HCT116 (cell line): Measurements from ENCODE around the gene C11orf42. TPM values are rescaled to one million over a fixed set of nuclear protein-coding genes. Genes with fewer than 3 reads are reported as not detected.

ENCODE experiments used
- ATAC-seq: fragments of 200-7000 bp; cut with Tn5 transposase; 2 replicates; pipeline ENCODE4 v1.9.1; 2020; ENCODE audit warnings: mild to moderate bottlenecking, moderate library complexity
- BruUV-seq: library from RNA; stranded (reverse); fragments of 400-500 nt; replicated peaks from 2 replicates; lab custom pipeline; 2021; lab: Mats Ljungman, UMichigan
- CTCF ChIA-PET: fragments of 300-600 bp; sonication (Branson Sonifier 250); formaldehyde crosslinking; loops from one replicate; lab custom pipeline; 2021; ENCODE audit warnings: antibody characterized with exemption; lab: Charles Lee
- POLR2A ChIA-PET: fragments of 300-600, 350-600 bp; sonication (Branson Sonifier 250); formaldehyde crosslinking; loops from one replicate; lab custom pipeline; 2021; ENCODE audit warnings: antibody characterized with exemption; lab: Charles Lee
- RAD21 ChIA-PET, 2 experiments: fragments of 300-600 bp; sonication (Branson Sonifier 250); formaldehyde crosslinking; loops; one replicate each; lab custom pipeline; 2023; ENCODE audit warnings: low total read pairs in 2 of 2; ENCODE audit not compliant: uncharacterized antibody in 2 of 2, unreplicated experiment in 2 of 2, low non-redundant PET in 1 of 2; lab: Charles Lee
- DNase-seq: peaks from one replicate; pipeline ENCODE4 v3.0.0-alpha.2; 2010; ENCODE audit warnings: low read depth, low spot score
- H2AFZ ChIP-seq: fragments of 200-600 bp; shearing (Covaris generic), sonication (generic); 2 replicates; pipeline ENCODE4 v1.6.1; 2017; ENCODE audit warnings: low read depth, mixed run types, mixed read lengths, antibody characterized with exemption, low read length; ENCODE audit not compliant: poor library complexity, severe bottlenecking
- H3K27ac ChIP-seq: 2 replicates; pipeline ENCODE4 v1.5.1; 2012; ENCODE audit warnings: low read depth, low read length
- H3K27me3 ChIP-seq: fragments of 200-600 bp; sonication (generic); 2 replicates; pipeline ENCODE4 v1.6.1; 2016; ENCODE audit warnings: mixed run types, low read length, mixed read lengths; ENCODE audit not compliant: insufficient read depth
- H3K36me3 ChIP-seq, 2 experiments: fragments of 200-500 bp in 1 of 2; fragments of 200-600 bp in 1 of 2; sonication (Bioruptor generic) in 1 of 2; sonication (generic) in 1 of 2; 2 replicates each; pipeline versions ENCODE4 v1.5.1 to v1.6.1; 2014 to 2016; ENCODE audit warnings: low read length in 2 of 2, inconsistent platforms in 1 of 2, mixed read lengths in 1 of 2, mixed run types in 1 of 2; ENCODE audit not compliant: insufficient read depth in 2 of 2, control insufficient read depth in 1 of 2
- H3K4me1 ChIP-seq, 2 experiments: fragments of 200-600 bp in 1 of 2; sonication (generic) in 1 of 2; 2 replicates each; pipeline versions ENCODE4 v1.5.1 to v1.6.1; 2012 to 2017; ENCODE audit warnings: low read length in 2 of 2, inconsistent platforms in 1 of 2, mild to moderate bottlenecking in 1 of 2, mixed read lengths in 1 of 2, mixed run types in 1 of 2, moderate library complexity in 1 of 2; ENCODE audit not compliant: insufficient read depth in 2 of 2, control insufficient read depth in 1 of 2
- H3K4me2 ChIP-seq: fragments of 200-600 bp; sonication (generic); 2 replicates; pipeline ENCODE4 v1.6.1; 2017; ENCODE audit warnings: mixed run types, low read length, mixed read lengths
- H3K4me3 ChIP-seq, 2 experiments: fragments of 200-600 bp in 1 of 2; sonication (generic) in 1 of 2; replicated peaks in 1 of 2; 2 replicates each; pipeline ENCODE4 v1.5.1; 2011 to 2016; ENCODE audit warnings: low read length in 2 of 2, control low read depth in 1 of 2, low read depth in 1 of 2, mild to moderate bottlenecking in 1 of 2, mixed read lengths in 1 of 2, mixed run types in 1 of 2
- H3K79me2 ChIP-seq: fragments of 200-600 bp; sonication (generic); 2 replicates; pipeline ENCODE4 v1.6.1; 2017; ENCODE audit warnings: mild to moderate bottlenecking, mixed run types, low read length, moderate library complexity, mixed read lengths; ENCODE audit not compliant: insufficient read depth
- H3K9ac ChIP-seq: fragments of 200-600 bp; sonication (generic); 2 replicates; pipeline ENCODE4 v1.6.1; 2016; ENCODE audit warnings: low read length, mixed read lengths
- H3K9me2 ChIP-seq: fragments of 200-600 bp; sonication (generic), shearing (Covaris generic); 2 replicates; pipeline ENCODE4 v1.6.1; 2017; ENCODE audit warnings: mixed run types, mild to moderate bottlenecking, moderate library complexity; ENCODE audit not compliant: insufficient read depth
- H3K9me3 ChIP-seq, 2 experiments: fragments of 200-500 bp in 1 of 2; fragments of 200-600 bp in 1 of 2; sonication (Bioruptor generic) in 1 of 2; sonication (generic) in 1 of 2; 2 replicates each; pipeline ENCODE4 v1.6.1; 2014 to 2017; ENCODE audit warnings: low read length in 2 of 2, mixed read lengths in 2 of 2, inconsistent platforms in 1 of 2, low read depth in 1 of 2, mild to moderate bottlenecking in 1 of 2, mixed run types in 1 of 2, moderate library complexity in 1 of 2; ENCODE audit not compliant: control insufficient read depth in 1 of 2, insufficient read depth in 1 of 2
- H4K20me1 ChIP-seq: fragments of 200-600 bp; sonication (generic), shearing (Covaris generic); 2 replicates; pipeline ENCODE4 v1.6.1; 2017; ENCODE audit warnings: mixed run types, mild to moderate bottlenecking, moderate library complexity; ENCODE audit not compliant: insufficient read depth
- ATF3 ChIP-seq: IDR thresholded peaks from 2 replicates; pipeline ENCODE4 v1.6.1; 2012
- CBX3 ChIP-seq: IDR thresholded peaks from 2 replicates; pipeline ENCODE4 v1.6.1; 2012; ENCODE audit warnings: low read depth
- CEBPB ChIP-seq: IDR thresholded peaks from 2 replicates; pipeline ENCODE4 v1.6.1; 2012; ENCODE audit warnings: low read depth
- EZH2 ChIP-seq: fragments of 200-600 bp; sonication (generic); IDR thresholded peaks from 2 replicates; pipeline ENCODE4 v1.6.1; 2017; ENCODE audit warnings: antibody characterized with exemption, mixed run types
- JUND ChIP-seq: IDR thresholded peaks from 2 replicates; pipeline ENCODE4 v1.6.1; 2012
- MAX ChIP-seq: IDR thresholded peaks from 2 replicates; pipeline ENCODE4 v1.6.1; 2012
- POLR2A ChIP-seq: IDR thresholded peaks from 2 replicates; pipeline ENCODE4 v1.7.0; 2011; ENCODE audit warnings: borderline replicate concordance; ENCODE audit not compliant: insufficient read depth, insufficient read length; ENCODE audit errors: extremely low read depth
- REST ChIP-seq: IDR thresholded peaks from 2 replicates; pipeline ENCODE4 v1.6.1; 2012; ENCODE audit warnings: low read depth
- SP1 ChIP-seq: IDR thresholded peaks from 2 replicates; pipeline ENCODE4 v1.6.1; 2012; ENCODE audit warnings: low read depth
- SRF ChIP-seq: IDR thresholded peaks from 2 replicates; pipeline ENCODE4 v1.6.1; 2012; ENCODE audit warnings: low read depth
- TCF7L2 ChIP-seq: IDR thresholded peaks from 2 replicates; pipeline ENCODE4 v1.7.0; 2011; ENCODE audit warnings: borderline replicate concordance, inconsistent platforms; ENCODE audit not compliant: insufficient read depth, insufficient read length; ENCODE audit errors: extremely low read depth
- ZBTB33 ChIP-seq: IDR thresholded peaks from 2 replicates; pipeline ENCODE4 v1.6.1; 2011; ENCODE audit warnings: mild to moderate bottlenecking, low read length, moderate library complexity; ENCODE audit not compliant: insufficient replicate concordance; ENCODE audit errors: extremely low read depth
- ZFX ChIP-seq: fragments of 450-650 bp; IDR thresholded peaks from 2 replicates; pipeline ENCODE4 v1.6.1; 2017
- ZNF274 ChIP-seq: fragments of 200-500 bp; sonication (Bioruptor generic); IDR thresholded peaks from 2 replicates; pipeline ENCODE4 v1.6.1; 2014; ENCODE audit warnings: mild to moderate bottlenecking, low read depth, low read length, inconsistent platforms
- intact Hi-C: fragments of 100-400 bp; cut with micrococcal nuclease; formaldehyde crosslinking; loops from 2 replicates; pipeline ENCODE4 v1.10.0; 2022
- total RNA-seq: library from RNA; stranded (reverse); gene quantifications from one replicate; pipeline ENCODE4 v1.2.1, GENCODE V29; 2021; ENCODE audit not compliant: unreplicated experiment

C11orf42 gene
- total RNA-seq, 1 experiment from 2014 or later = not detected

- TF ChIP-seq ZBTB33 = no peak
- TF ChIP-seq ZNF274 = no peak
- TF ChIP-seq EZH2 = no peak
Measured at GRCh38 chr11:6203327-6203726, 2.0 kb upstream of the C11orf42 start (continued).

- intact Hi-C loops = no loop called here
- H3K4me2 ChIP-seq = no peak overlapping the region
- BruUV-seq = no TSS peak
Measured at GRCh38 chr11:6204706-6205105, 651 bp upstream of the C11orf42 start.

More at GRCh38 chr11:6204706-6205105, 651 bp upstream of the C11orf42 start:
- Histone ChIP-seq H3K27me3 (no peaks in the 10 kb centered on the region), H3K4me3 (no peak overlapping the region), H3K79me2 (no peaks in the 10 kb centered on the region), H3K9me2 (no peaks in the 10 kb centered on the region), H3K27ac (no peak overlapping the region), H3K9me3 (no peaks in the 10 kb centered on the region), H3K36me3 (no peaks in the 10 kb centered on the region; a peak in 2 of 4 replicates), H3K4me1 (no peaks in the 10 kb centered on the region), H2AFZ (no peak overlapping the region), H3K9ac (no peak overlapping the region), H4K20me1 (no peaks in the 10 kb centered on the region)
- no peak for ATAC-seq
- POLR2A ChIA-PET = no interaction called here
- CTCF ChIA-PET = no interaction called here
- RAD21 ChIA-PET = no interaction called here
- TF ChIP-seq SP1 (no peak), ATF3 (no peak), JUND (no peak), REST (no peak), POLR2A (no peak), CEBPB (no peak), ZFX (no peak), EZH2 (no peak), ZBTB33 (no peak), TCF7L2 (no peak), CBX3 (no peak), MAX (no peak), SRF (no peak)
- DNase-seq = no peak
